ENCODE results near the gene MME.

- TF ChIP-seq CTCF (conservative IDR thresholded peaks at IDR 0.05; ENCODE audit: low read depth, low read length) (no peak), BHLHE40 (IDR thresholded peaks at IDR 0.05; ENCODE audit: low read depth, low read length) (no peak), CEBPB (IDR thresholded peaks at IDR 0.05; ENCODE audit: low read depth, low read length) (no peak), RAD21 (IDR thresholded peaks at IDR 0.05; ENCODE audit: low read length) (no peak), FOS (IDR thresholded peaks at IDR 0.05; ENCODE audit: low read depth, low read length) (no peak), RCOR1 (IDR thresholded peaks at IDR 0.05; ENCODE audit: insufficient replicate concordance, low read length) (no peak), POLR2A (IDR thresholded peaks at IDR 0.05; ENCODE audit: low read depth, low read length) (no peak), MAFK (IDR thresholded peaks at IDR 0.05; ENCODE audit: low read depth, low read length) (no peak), USF2 (IDR thresholded peaks at IDR 0.05; ENCODE audit: low read depth, low read length) (no peak), RFX5 (IDR thresholded peaks at IDR 0.05; ENCODE audit: low read depth, low read length) (no peak), SMC3 (IDR thresholded peaks at IDR 0.05; ENCODE audit: low read depth, low read length) (no peak), ELK1 (IDR thresholded peaks at IDR 0.05; ENCODE audit: borderline replicate concordance, low read depth, low read length) (no peak), CHD1 (IDR thresholded peaks at IDR 0.05; ENCODE audit: low read depth, low read length) (no peak), NFE2L2 (IDR thresholded peaks at IDR 0.05; ENCODE audit: low read depth, low read length) (no peak)
Observed at GRCh38 chr3:155197786-155198185, 117.7 kb downstream of the MME start.
